GM12864 (cell line): ENCODE data around the gene ZNF620.

Experiments
- DNase-seq: peaks from one replicate; pipeline ENCODE4 v3.0.0-alpha.2; 2011; ENCODE audit warnings: low read depth
- H3K4me3 ChIP-seq: 2 replicates; pipeline ENCODE4 v1.5.1; 2011; ENCODE audit warnings: mild to moderate bottlenecking, low read depth, low read length, control low read depth
- TF ChIP-seq, protein P1 (sequence below): IDR thresholded peaks from 2 replicates; pipeline ENCODE4 v1.5.1; 2011; ENCODE audit warnings: low read depth, mild to moderate bottlenecking, moderate library complexity, low read length, control low read depth, inconsistent platforms; ENCODE audit errors: missing control alignments

ZNF620 gene

GRCh38 chr3:40502034-40502433, 3.8 kb upstream of the ZNF620 start:
- DNase-seq, result no peak
- H3K4me3 ChIP-seq, result no peak overlapping the region
- TF ChIP-seq, protein P1, sequence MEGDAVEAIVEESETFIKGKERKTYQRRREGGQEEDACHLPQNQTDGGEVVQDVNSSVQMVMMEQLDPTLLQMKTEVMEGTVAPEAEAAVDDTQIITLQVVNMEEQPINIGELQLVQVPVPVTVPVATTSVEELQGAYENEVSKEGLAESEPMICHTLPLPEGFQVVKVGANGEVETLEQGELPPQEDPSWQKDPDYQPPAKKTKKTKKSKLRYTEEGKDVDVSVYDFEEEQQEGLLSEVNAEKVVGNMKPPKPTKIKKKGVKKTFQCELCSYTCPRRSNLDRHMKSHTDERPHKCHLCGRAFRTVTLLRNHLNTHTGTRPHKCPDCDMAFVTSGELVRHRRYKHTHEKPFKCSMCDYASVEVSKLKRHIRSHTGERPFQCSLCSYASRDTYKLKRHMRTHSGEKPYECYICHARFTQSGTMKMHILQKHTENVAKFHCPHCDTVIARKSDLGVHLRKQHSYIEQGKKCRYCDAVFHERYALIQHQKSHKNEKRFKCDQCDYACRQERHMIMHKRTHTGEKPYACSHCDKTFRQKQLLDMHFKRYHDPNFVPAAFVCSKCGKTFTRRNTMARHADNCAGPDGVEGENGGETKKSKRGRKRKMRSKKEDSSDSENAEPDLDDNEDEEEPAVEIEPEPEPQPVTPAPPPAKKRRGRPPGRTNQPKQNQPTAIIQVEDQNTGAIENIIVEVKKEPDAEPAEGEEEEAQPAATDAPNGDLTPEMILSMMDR, result no peak

DNA sequence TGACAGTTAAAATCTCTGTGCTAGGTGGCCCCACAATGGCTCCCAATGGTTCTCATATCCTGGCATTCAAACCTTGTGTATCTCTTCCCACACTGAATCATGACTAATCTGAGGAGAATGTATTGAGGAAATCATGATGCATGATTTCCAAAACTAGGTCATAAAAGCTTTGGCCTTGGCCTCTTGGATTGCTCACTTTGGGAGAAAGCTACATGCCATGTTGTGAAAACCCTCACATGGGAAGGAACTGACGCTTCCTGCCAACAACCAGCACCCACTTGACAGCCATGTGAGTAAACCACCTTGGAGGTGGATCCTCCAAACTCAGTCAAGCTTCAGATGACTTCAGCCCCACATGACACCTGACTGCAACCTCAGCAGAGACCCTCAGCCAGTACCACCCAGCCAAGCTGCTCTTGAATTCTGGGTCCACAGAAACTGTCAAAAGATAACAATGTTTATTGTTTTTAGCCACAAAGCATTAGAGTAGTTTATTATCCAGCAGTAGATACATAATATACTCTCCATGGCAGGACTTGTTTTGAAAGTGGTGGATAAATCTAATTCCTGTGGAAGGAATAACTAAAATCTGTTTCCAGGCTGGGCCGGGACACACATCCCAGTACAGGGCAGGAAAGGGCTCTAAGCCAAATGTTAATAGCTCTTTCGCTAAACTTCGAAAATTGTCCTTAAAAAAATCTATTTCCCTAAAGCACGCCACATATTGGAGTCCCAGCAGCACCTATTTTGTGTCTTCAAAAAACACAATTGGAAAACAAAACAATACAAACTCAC, 1.0 kb upstream of the ZNF620 start:
- TF ChIP-seq, protein P1, result no peak
- H3K4me3 ChIP-seq, result no peak overlapping the region
- no peak for DNase-seq

- H3K4me3 ChIP-seq, result no peak overlapping the region
- no peak for DNase-seq
- TF ChIP-seq, protein P1, result no peak
These were observed 5.3 kb downstream of the ZNF620 start for GRCh38 chr3:40511031-40511718.

GRCh38 chr3:40516201-40516600, 10.4 kb downstream of the ZNF620 start:
- TF ChIP-seq, protein P1, result no peak
- H3K4me3 ChIP-seq, result no peak overlapping the region
- DNase-seq, result no peak

- TF ChIP-seq, protein P1, result no peak
- DNase-seq, result no peak
- H3K4me3 ChIP-seq, result no peak overlapping the region
These were observed 12.2 kb downstream of the ZNF620 start for GRCh38 chr3:40518067-40518466.

GRCh38 chr3:40518848-40519247, 13.0 kb downstream of the ZNF620 start:
- TF ChIP-seq, protein P1, result no peak
- no peak overlapping the region for H3K4me3 ChIP-seq
- DNase-seq, result no peak
